D341Med (cell line): ENCODE data around the gene CACNB1.

Experiments
- DNase-seq: peaks from one replicate; pipeline ENCODE4 v3.0.0; 2012; ENCODE audit warnings: low spot score

The CACNB1 gene

DNA sequence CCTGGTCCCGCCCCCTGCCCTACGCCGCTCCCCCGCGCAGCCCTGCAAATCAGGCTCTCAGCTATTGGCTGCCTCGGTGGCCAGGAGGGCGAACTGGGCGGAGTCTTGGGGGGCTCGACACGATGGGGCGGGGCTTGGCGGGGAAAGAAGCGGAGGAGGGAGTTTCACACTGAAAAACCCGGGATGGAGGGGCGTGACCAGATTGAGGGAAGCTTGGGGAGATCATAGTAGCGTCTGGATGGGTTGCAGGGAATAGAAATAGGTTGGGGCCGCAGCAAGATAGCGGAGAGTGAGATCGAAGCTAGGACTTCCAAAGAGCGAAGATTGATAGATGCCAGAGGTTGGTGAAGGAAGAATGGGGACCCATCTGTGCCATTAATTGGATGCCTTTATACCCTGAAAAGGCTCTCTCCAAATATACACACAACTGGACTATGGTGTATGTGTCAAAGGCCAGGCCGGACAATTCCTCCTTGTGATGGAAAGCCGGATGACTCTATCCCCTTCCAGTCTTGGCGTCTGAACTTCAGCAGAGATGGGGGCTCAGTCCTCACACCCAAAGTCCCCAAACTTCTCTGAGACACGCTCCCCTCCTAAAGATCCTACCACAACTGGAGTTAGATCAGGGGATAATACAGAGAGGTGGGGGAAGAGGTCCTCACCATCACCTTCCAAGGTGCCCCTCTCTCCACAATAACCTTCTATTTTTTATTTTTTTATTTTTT lies 28.7 kb upstream of the CACNB1 start:
- peak; percentile 96 for DNase-seq

DNA sequence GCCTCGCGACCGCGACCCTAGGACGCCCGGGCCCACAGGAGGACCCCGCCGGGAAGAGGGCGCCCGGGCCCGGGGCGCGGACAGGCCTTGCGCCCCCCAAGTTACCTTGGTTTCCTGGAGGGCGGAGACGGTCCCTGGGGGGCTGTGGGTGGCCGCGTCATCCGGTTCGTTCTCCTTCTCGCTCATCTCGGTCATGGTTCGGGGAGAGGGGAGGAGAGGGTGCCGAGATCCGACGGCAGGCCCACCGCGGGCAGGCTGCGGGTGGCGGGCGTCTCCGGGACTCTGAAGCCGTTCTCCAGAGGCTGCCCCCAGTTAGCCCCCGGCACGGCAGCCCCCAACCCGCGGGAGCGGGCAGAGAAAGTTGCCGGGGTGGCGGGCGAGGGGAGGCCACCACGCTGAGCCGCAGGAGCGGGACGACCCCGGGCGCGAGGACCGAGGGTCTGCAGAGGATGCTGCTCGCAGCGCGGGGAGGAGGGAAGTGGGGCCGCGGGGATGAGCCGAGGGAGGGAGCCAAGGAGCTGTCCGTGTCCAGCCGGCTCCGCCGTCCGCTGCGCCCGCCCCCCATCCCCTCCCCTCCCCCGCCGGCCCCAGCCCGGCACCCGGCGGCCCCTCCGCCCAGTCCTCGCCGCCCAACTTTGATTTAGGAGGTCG lies 28.0 kb upstream of the CACNB1 start, which contains the start of gene STAC2:
STAC2 (minus strand) TSS at position 638 of the 651 bp plus-strand sequence; CDS start at position 195, 443 bp downstream.
- DNase-seq = no peak

DNA sequence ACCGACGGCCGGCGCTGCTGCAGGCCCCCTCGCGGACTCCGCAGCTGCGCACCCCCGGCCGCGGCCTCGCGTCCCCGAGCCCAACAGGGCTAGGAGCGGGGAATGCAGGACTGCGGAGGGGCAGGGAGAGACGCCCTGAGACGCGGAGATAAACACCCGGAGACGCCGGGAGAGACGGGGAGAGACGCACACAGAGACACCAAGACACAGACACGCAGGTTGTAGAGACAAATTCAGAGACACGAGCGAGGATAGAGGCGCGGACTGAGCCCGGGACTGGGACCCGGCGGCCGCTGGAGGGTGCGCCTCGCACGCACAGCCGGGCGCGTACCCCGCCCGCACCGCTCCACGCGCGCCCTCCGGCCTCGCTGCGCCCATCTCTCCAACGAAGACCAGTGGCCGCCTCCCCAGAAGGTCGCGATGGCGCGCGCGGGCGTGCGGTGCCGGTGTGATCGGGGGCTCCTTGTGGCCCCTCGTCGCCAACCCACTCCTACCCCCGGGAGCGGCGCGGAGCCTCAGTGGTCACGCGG lies 27.4 kb upstream of the CACNB1 start:
- DNase-seq = peak; percentile 77

DNA sequence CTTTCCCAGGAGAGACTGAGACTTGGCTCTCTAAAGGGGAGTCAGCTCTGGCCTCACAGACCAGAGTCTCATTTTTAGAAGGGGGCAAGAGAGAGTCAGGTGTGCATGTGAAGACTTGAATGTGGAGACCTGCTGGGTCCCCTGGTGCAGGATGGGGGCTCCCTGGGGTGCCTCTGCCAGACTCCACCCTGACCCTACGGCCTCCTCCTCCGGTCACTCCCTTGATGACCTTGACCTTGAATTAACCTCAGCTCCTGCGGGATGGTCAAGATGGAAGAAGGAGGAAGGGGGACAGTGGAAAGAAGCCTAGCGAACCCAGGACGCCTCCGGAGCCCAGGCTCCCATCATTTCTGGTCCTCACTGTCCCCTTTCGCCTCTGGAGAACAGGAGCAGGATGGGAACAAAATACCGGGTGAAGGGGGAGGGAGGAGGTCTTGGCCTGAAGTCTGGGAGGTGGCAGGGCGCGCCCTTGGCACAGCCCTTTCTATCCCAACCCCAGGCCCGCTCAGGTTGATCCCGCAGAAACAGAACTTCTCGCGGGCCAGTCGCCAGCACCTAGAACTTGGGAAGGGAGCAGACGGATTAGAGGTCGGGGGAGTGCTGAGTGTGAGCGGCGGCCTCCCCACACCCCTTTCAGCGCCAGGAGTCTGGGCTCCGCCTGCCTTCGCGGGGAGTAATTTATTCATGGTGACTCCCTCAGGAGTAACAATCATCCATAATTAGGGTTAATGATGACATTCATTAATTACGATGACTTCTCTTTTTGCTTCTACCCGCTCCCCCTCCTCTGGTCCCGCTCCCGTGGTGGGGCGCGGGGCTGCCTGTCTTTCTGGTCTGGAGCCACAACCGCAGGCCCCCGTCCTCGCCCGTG lies 26.7 kb upstream of the CACNB1 start:
- DNase-seq = no peak

DNA sequence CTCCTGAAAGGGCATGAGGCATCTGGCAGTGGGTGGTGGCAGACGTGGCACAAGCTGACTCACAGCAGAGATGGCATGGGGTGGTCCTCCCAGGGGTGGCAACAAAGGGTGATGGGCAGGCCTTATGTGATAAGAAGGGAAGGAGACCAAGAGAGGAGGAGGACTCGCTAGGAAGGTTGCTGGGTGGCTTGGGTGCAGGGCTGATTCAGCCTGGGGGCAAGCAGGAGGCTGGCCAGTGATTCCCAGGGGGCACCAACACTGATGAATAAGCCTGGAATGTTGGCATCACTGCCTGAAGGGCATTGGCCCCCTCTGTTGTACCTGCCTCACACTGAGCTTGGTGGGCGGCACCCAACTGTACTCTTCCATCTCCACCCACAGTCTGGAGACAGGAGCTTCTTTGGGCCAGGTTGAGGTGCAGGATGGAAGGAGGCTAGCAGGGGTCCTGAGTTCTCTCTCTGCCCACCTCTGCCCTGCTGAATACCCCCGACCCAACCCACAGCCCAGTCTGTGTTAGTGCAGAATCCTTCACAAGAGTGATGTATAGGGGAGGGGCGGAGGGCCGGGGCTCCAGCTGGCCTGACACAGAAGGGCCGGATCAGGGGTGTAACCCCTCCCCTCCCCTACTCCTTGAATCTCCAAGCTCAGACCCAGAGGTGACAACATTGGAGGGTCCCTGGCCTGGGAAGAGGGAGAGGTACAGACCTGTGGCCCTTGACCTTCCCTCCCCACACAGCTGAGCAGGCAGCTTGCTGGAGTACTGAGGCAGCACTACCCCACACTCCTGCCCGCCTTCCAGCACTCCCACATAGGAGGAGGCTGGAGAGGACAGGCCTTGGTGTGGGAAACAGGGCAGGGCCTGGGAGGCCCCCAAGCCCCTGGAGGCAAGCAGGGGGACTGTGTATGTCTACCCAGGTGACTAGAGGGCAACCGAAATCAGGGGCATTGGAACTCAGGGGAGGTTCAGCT lies 25.7 kb upstream of the CACNB1 start:
- no peak for DNase-seq

DNA sequence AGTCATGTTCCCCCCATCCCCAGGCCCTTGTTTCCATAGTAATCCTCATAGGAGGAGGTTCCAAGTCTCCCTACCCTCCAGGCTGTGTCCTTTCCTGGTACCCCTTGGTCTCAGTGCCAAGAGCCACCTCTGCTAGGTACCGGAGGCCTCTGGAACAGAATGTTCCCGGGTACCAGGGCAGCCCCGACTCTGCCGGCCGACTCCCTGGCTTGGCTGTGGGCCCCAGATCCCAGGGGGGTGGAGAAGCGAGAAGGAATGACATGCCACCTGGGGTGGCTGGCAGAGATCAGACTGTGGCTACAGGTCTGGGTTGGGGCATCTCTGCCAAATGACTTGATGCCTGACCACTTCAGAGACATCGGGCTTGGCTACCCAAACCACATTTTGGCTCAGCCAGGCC lies 24.7 kb upstream of the CACNB1 start:
- no peak for DNase-seq

DNA sequence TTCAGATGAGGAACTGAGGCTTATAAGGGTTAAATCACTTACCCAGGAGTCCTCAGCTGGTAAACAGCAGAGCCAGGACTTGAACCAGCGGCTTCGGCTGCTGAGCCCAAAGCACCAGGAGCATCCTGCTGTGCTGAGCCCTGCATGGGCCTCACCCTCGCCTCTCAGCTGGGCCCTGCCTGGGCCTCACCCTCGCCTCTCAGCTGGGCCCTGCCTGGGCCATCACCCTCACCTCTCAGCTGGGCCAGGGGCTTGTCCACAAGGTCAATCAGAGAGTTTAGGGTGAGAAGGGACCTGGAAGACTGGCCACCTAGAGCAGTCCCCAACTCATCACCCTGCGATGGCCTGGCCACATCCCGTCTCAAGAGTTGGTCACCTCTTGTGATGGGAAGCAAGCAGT lies 24.1 kb upstream of the CACNB1 start:
- no peak for DNase-seq

DNA sequence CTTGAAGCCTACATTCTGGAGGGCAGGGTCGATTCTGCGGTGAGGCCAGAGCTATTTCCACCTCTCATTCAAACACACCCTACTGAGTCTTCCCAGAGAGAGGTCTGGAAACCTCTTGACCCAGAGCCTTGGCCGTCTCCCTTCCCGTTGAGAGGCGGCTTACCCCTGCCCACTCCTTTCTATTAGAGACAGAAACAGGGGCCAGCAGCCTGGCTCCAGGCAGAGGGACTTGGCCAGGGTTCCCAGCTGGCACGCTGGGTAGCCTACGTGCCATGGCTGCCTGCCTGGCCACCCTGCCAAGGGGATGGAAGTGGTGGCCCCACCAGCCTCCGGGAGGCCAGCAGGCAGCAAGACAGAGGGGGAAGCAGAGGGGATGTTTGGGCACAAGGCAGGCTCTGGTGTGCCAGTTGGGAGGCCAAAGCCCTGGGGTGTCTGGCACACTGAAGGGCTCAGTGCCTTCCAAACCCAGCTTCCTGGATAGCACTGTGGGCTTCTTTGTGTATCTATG lies 22.2 kb upstream of the CACNB1 start:
- no peak for DNase-seq

DNA sequence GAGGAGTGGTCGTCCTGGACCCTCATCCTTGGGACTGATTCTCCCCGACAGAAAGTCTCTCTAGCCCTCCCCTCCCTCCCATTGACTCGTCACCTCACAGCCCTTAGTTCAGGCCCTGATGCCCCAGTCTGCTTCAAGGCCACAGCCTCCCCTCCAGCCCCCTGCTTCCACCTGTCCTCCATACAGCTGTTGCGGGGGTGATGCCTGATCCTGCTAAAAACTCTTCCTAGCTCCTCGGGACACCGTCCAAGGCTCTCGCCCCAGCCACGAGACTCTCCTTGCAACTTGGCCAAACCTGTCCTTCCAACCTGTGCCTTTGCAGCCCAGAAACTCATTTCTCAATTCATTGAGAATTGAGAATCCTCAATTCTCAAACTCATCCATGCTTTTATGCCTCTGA lies 21.4 kb upstream of the CACNB1 start:
- no peak for DNase-seq

DNA sequence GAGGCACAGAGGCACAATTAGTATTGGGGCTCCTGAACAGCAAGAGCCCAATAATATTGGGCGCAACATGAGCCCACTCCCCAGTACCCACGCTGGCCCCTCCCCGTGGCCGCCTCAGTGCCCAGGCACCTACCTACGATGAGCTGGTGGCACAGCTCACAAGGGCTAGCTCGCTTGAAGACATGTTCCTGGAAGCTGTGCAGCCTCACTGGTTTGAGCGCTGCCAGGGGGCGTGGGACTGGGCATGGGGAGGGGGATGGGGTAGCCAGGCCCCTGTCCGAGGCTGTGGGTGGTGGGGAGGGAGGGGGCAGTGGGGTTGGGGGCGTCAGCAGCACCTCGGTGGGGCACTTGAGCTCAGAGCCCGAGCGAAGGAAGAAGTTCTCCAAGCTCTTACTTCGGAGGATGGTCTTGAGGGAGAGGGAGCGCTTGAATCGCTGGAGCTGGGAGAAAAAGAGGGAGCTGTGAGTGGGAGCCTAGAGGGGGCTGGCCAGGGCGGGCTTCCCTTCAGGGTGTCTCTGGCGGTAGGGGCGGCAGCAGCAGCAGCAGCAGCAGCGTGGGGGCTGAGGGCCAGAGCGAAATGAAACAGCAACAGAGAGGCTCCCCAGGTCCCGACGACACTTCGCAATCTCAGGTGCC lies 20.4 kb upstream of the CACNB1 start:
- no peak for DNase-seq

DNA sequence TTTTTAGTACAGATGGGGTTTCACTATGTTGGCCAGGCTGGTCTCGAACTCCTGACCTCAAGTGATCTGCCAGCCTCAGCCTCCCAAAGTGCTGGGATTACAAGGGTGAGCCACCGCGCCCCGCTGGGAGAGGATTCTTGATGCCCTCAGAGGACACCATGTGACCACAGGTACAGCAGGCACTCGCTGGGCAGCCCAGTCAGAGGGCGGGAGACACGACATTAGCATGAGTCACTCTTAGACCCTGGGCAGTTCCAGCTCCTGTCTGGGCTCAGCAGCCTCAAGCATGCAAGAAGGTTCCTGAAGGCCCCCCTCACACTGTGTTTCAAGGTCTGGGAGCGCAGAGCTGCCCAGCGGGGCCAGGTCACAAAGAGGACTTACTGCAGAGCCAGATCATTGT lies 16.4 kb upstream of the CACNB1 start:
- DNase-seq = no peak

DNA sequence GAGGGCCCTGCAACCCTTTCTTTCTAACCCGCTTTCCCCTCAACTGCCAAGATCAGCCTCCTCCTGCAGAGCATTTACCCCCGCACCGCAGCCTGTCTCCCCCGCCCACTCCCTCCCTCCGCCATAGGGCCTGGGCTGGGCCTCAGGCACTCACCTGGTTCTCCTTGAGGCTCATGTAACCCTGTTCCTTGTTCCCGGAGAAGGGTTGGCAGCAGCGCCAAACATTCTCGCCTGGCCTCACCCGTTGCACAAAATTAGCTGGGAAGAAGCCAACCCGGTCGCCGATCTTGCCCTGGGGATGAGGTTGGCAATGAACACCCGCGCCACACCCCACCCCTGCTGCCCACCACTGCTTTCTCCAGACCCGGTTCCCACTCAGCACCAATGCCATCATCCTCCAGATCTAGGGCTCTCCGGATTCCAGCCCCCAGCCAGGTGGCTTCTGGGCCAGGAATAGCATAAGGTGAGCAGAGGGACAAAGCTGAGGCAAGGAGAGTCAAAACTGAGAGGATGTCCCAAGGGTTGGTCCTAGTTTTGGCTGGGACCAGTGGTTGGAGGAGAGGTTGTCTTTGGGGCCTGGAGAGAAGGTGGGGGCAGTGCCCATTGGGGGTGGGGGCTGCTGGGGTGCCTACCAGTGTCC lies 15.5 kb upstream of the CACNB1 start:
- no peak for DNase-seq

DNA sequence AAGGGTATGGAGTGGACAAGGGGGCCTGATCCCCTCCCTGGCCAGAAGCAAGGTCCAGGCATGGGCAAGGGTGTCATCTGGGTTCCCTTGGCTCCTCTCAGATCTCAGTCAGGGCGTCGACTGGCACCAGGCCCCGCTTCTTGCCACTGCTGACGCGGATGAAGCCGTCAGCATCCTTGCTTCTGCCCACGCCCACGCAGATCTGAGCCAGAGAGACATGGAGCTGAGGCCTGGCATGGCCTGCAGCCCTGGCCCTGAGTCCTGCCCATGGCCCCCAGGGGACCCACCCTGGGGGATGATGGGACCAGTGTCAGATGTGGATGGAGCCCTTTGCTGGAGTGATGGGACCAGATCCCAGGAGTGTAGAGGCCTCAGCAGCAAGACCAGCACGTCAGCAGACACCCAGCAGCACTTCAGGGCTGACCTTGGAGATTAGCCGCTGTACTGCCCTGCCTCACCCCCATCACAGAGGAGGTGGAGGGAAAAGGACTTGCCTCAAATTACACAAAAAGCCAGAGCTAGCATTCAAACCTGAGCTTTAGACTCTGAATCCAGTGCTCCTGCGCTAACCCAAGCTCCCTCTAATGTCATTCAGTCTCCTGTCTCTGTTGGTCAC lies 14.8 kb upstream of the CACNB1 start:
- no peak for DNase-seq

DNA sequence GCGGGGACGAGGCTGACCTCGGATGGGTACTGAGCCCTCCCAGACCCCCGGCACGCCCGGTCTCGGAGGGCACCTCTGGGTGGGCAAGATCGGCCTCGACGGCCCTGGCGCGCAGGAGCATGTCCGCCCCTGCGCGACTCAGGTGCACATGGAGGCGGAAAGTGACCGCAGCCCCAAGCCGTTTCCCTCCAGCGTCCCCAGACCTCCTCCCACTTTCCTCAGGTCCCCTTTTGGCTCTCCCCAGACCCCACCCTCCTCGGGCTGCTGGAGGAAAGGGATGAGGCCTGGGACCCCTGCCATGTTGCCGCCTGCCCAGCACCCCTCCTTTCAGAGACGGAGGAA lies 12.6 kb upstream of the CACNB1 start:
- no peak for DNase-seq

DNA sequence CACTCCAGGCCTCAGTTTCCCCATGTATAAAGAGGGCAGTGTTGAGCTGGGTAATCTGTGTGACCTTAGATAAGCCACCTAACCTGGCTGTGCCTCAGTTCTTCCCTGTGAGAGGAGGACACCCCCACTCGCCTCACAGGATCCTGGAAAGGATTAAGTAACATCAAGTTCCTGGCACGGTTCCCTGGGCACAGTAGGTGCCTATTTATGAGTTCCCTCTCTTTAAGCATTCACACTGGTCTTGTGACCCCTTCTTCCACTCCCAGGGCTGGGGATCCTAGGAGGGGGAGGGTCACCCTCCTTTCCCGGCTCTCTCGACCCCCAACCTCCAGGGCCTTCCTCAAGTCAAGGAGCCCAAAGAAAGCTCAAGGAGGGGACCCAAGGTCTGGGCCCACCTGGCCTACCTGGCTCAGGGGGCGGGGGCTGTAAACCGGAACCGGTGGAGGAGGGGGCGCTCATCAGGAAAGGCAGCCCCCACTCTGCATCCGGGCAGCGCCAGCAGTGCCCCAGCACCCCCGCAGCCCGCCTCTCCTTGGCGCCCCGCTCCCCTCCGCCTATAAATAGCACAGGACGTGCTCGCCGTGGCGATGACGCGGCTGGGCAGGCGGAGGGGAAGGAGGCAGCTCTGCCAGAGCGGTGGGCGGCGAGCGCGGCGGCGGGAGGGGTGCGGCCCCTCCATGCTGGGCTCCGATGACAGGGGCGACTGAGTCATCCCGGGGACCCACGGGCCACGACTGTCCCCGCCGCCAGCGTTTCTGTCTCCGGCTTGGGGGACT lies 12.0 kb upstream of the CACNB1 start:
- DNase-seq = no peak

DNA sequence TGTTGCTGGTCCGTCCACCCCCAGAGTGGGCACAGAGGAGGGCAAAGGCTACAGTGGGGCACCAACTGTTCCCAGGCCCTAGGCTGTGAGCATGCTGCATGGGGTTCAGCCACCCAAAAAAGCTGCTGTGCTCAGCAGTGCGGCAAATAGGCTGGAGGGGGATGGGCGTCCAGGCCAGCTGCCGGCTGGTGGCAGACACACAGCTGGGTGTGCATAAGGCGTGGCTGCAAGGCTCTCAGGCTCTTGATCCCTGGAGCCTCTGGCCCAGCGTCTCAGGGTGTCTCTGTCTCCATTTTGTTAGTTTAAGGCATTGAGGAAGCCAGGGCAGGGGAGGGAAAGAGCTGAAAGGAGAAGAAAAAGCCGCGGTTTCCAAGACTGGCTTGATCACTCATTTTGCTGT lies 11.4 kb upstream of the CACNB1 start:
- peak; percentile 85 for DNase-seq

DNA sequence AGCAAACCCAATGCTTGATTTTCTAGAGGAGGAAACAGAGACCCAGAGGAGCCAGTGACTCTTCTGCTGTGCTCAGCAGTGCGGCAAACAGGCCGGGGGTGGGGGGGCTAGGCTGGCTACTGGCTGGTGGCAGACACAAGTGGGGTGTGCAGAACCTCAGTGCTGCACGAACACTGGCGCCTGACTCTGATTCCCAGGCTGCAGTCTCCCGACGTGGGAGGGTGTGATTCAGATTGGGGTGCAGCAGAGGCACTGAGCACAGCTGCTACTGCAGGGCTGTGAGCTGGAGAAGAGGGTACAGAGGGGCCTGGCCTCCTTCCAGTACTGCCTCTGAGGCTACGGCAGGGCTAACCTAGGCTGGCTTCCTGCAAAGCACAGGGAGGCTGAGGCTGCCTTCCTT lies 10.7 kb upstream of the CACNB1 start:
- no peak for DNase-seq

DNA sequence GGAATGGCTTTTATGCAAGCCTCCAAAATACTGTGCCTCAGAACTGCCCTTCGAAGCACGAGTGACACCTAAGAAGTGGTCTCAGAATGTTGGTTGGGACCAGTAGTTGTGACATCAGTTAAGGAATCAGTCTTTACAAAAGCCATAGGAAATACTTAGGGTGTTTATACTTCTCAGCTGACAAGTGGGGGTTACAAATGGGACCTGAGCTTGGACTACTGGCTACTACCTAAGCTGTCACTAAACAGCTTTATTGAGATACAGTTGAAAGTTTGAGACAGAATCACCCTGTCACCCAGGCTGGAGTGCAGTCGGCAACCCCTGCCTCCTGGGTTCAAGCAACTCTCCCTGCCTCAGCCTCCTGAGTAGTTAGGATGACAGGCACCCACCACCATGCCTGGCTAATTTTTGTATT lies 7.7 kb upstream of the CACNB1 start:
- DNase-seq = no peak

DNA sequence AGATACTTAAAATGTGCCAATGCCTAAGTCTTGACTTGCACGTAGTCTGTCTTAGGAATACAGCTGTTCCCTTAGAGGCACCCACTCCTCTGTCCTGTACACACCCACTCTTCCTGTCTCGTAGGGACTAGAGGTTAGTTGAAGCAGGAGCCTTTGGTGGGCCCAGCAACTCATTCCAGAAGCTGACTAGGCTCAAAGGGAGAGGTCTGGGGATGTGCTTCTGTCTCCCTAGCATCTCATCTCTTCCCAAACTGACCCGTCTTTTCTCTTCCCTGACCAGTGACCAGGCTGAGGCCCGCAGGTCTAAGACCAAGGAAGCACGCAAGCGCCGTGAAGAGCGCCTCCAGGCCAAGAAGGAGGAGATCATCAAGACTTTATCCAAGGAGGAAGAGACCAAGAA lies 6.8 kb upstream of the CACNB1 start:
- no peak for DNase-seq
